Superior temporal gyrus (tissue), 1 donor: ENCODE measurements around the gene CETN1.

ENCODE experiments used
- DNase-seq: peaks from one replicate; pipeline ENCODE4 v3.0.0-alpha.2; 2016; ENCODE audit errors: extremely low spot score

The CETN1 gene

DNA sequence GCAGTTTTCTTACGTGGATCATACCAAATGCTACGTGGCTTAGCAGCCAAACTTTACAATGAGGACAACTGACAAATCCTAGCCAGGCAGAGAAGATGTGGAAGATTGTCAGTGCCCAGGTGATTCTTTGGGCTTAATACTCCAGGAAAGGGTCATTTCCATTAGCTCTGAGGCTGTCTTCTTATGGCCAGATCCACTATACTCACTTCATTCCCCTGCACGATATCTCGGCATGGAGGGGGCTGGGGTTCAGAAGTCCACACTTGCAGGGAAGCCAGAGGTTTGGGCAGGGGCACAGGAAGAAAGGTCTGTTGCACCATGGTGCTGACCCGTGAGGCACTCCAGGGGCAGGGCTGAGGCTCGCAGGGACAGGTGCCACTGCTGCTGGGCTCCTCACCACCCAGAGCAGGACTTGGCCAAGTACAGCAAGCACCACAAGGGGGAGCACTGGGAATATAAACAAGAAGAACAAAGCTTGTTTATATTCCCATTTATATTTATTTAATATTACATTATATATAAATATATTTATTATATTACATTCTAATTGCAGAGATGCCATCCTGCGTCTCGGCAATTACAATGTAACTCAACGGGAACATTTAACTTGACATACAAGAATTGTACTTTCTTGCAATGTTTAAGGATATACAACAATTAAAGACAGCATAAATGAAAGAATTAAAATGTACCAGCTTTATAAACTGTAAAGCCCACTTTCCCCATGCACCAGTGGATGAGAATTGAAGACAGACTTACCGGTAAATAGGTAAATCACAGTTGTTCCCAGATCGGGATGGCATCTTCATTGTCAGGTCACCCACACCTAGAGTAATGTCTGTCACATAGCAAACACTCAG, 43.8 kb downstream of the CETN1 start:
- DNase-seq, result peak; percentile 89

DNA sequence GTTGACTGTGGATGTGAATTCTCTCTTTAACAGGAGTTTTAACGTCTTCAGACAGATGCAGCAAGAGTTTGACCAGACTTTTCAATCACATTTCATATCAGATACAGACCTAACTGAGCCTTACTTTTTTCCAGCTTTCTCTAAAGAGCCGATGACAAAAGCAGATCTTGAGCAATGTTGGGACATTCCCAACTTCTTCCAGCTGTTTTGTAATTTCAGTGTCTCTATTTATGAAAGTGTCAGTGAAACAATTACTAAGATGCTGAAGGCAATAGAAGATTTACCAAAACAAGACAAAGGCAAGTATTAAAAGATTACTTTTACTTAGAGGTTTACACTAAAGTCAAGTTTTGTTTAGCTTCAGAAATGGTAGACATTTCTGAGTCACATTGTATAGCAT, 47.1 kb downstream of the CETN1 start:
- no peak for DNase-seq

DNA sequence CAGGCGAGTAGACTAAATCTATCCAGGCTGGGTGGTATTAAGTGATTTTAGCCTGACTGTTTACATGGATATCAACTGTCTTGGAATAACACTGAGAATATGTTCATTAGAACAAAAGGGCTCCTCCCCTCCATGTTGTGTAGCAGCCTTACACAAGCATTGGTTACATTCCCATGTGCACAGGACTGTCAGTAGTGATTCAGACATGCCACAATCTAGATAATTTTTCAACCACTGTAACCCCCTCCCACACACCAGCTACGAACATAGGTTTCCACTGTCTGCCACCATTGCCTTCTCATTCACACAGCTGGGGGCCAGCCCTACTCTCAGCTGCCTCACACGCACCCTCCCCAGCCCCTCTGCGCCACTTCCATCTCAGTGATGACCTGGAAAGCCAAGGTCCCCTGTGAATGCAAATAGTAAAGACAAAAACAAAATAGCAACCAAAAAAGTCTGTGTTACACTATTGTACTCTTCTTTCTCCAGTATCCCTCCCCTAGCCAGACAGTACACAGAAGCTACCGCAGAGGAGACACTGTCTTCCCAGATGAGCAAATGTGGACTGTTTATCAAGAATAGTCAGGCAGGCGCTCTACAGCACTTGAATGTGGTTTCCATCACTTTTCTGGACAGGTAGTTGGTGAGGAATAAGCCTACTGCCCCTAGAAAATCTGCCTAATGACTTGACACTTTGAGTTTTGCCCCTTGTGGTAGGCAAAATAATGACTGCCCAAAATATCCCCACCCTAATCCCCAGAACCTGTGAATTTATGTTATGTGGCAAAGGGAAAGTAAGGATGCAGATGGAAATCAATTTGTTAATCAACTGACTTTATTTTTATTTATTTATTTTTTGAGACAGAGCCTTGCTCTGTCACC, 49.3 kb downstream of the CETN1 start:
- DNase-seq, result no peak

DNA sequence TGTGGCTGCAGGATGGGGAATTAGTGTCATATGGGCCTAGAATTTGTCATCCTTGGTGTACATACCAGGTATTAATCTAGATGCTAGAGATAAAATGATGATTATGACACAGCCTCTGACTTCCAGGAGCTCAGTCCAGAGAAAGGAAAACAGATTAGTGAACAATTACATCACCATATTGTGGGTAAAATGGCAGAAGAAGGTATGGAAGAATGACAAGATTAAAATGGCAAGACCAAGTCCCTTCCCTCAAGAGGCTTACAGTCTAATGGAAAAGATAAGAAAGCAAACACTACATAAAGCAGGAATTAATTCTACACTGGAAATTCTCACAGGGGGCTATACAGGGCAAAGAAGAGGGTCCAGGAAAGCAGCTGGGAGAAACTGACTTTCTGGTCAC, 51.4 kb downstream of the CETN1 start:
- no peak for DNase-seq
